HG03342 (cell line): ENCODE results near the gene LRRC26.

Experiments used
- ATAC-seq: cut with Tn5 transposase; IDR thresholded peaks from one replicate; pipeline ENCODE4 v1.9.1; 2021; ENCODE audit warnings: mild to moderate bottlenecking, moderate library complexity; ENCODE audit not compliant: unreplicated experiment

LRRC26 gene

DNA sequence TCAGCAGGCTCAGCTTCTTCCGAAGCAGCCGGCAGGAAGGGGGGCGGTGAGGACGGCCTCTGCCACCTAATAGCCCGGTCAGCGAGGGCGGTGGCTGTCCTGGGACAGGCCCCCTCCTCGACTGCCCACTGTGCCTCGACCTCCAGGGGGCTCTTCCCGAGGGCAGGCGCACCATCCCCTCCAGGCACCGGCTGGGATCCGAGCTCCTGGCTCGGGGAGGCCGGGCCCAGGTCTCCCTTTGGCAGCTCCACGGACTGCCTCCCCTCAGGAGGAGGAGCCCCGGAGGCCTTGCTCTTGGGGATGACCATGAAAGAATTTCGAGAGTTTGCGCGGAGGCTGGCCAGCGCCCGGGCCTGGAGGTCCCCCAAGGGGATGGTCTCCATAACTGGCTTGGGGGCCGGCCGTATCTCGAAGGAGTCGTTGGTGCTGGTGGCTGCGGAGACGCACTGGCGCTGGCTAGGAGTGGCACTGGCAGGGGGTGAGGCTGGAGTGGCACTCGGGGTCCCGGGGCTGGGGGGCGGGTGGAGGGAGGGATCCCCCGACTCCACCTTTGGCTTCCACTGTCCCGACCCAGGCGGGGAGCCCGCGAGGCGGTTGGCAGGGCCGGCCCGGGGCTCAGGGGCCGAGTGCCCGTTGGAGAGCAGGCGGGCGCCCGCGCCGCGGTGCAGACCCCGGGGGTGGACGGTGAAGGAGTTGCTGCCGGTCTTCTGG, 29.7 kb upstream of the LRRC26 start:
- no peak for ATAC-seq

DNA sequence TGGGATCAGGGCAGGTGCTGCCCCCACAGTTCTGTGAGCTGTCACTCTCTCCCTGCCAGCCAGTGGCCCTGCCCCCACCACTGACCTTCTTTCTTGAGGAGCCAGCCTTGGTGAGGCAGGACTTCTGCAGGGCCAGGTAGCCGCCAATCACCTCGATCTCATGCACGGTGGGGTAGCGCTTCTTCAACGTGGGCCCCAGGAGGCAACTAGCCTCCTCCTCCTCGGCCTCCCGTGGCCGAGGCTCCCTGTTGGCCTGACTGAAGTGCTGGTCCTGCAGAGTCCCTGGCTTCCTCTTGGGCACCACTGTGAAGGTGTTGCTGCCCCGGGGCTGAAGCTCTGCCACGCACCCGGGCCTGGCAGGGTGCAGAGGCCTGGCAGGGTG, 29.0 kb upstream of the LRRC26 start:
- ATAC-seq, result no peak

GRCh38 chr9:137198051-137198901, 28.4 kb upstream of the LRRC26 start:
- no peak for ATAC-seq

- ATAC-seq, result no peak
These were observed 25.8 kb upstream of the LRRC26 start for GRCh38 chr9:137195525-137196220.

GRCh38 chr9:137194909-137195308, 25.1 kb upstream of the LRRC26 start:
- no peak for ATAC-seq

GRCh38 chr9:137194388-137194787, 24.5 kb upstream of the LRRC26 start:
- no peak for ATAC-seq

GRCh38 chr9:137193771-137194170, 23.9 kb upstream of the LRRC26 start:
- no peak for ATAC-seq

GRCh38 chr9:137192859-137193258, 23.0 kb upstream of the LRRC26 start:
- ATAC-seq, result no peak

- no peak for ATAC-seq
These were observed 22.6 kb upstream of the LRRC26 start for GRCh38 chr9:137192448-137192780.

GRCh38 chr9:137191691-137192447, 22.0 kb upstream of the LRRC26 start:
- ATAC-seq, result no peak

GRCh38 chr9:137191245-137191644, 21.4 kb upstream of the LRRC26 start:
- ATAC-seq, result no peak

DNA sequence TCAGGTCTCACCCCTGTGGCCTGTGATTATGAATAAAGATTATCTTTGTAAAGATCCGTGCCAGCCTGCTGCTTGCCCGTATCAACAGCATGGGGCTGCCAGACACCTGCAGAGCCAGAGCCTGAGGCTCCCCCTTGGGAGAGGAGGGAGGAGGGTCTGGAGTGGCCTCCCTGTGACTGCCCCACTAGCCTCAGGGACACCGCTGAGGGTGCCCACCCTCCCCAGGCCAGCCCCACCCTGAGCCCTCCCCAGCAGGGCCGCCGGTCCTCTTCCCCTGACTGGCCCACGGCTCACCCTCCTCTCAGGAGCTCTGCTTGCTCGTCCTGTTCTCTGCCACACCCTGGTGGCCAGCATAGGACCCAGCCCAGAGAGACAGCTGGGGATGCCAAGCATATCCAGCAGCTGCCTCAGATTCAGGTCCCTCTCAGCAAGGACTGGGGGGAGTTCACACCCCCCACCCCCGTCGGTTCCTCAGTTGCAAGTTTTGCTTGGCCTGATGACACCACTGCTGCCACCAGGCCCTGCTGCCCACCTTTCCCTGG, 20.5 kb upstream of the LRRC26 start:
- ATAC-seq, result no peak

DNA sequence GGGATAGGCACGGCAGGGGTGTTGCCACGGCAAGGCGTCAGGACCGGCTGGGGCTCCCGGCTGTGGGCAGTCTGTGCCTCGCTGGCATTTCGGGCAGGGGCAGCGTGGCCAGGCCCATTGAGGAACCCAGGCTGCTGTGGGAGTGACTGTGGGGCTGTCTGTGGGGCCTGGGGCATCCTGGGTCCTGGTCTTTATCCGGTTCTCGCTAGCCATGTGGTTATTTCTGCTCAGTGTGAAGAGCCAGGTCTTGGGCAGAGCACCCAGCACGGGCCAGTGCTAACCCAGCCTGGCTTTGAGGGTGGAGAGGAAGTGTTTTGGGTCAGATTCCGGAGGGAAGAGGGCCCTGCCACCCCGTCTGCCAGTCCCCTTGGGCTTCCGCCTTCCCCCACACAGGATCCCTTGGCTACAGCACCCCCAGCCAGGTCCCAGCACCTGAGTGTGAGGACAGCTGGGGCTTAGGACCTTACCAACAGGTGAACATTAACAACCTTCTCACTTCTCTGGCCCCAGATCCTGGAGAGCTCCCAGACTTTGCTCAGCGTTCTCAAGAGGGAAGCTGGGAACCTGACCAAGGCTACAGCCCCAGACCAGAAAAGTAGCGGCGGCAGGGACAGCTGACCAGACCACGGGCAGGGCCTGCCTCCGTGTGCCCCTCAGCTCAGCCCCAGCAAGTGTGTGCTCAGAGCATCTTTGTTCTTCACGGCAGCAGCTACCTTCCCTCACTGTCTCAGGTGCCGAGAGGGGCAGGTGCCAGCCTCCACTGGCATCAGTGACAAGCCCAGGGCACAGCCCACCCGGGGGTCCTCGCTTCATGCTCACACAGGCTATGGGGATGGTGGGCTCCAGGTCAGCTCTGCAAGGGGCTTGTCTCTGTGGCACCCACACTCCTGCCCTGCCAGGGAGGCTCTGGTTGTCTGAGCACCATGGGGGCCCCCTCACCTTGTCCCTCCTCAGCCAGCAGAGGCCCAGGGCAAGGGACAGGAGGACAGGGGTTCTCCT, 19.7 kb upstream of the LRRC26 start:
- ATAC-seq, result no peak

DNA sequence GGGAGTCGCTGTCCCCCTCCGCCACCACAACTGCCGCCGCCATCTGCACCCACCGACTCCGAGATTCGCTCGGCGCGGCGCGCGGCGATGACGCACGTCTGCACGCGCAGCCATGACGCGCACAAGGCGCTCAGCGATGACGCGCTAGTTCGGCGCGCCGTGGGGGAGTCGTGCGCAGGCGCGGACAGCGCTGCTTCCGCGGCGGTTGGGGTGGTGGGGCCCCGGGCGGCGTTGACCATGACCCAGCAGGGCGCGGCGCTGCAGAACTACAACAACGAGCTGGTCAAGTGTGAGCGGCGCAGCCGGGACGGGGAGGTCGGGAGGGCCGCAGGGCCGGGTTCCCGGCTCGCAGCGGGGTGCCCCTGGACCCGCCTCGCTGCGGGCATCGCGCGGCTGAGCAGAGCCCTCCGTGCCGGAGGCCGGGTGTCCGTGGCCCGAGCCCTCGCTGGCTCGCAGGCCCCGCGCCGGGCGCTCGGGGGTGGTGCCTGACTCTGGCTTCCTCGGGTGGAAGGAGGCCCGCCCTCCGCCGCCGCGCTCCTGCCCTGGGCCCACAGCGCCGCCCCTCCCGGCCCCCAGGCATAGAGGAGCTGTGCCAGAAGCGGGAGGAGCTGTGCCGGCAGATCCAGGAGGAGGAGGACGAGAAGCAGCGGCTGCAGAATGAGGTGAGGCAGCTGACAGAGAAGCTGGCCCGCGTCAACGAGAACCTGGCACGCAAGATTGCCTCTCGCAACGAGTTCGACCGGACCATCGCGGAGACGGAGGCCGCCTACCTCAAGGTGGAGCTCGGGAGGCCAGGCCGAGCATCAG, 18.8 kb upstream of the LRRC26 start, which contains the start of the genes ANAPC2 and SSNA1:
Gene ANAPC2, minus strand, starts transcription at position 71 of the 807 bp plus-strand sequence. Its CDS starts 28 bp downstream, at position 43.
Gene SSNA1, plus strand, starts transcription at position 187 of the 807 bp plus-strand sequence. Its CDS starts 51 bp downstream, at position 238.
- ATAC-seq, result peak; percentile 78

DNA sequence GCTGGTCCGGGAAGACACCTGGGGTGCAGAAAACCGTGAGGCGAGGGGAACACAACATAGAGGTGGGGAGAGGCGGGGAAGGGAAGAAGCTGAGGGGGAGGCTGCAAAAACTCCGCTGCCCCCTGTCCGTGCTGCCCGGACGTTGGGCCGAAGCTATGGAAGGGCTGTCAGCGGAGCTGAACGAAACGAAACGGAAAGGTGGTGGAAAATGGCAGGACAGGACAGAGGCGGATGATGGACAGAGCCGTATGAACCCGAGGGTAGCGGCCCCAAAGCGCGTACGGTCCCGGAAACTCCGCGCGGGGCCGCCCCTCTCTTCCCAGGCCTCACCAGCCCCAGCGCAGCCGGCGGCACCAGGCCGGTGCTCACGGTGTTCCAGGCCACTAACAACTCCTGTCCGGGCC, 18.2 kb upstream of the LRRC26 start:
- no peak for ATAC-seq

DNA sequence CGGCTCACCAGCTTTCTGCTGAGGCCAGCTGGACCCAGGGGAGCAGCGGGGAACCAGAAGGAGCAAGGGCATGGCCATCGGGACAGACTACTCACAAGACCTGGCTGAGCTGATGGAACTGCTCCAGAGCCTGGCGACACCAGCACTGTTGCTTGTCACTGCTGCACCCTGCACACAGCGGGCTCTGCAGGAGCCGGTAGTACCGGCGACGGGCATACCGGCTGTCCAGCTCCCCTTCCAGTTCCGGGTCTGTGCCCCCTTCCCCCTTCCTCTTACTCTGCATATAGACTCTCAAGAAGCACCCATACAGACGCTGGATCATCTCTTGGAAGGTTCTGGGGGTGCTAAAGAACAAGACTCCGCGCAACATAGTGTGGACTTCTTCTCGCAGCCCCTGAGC, 17.5 kb upstream of the LRRC26 start:
- no peak for ATAC-seq

DNA sequence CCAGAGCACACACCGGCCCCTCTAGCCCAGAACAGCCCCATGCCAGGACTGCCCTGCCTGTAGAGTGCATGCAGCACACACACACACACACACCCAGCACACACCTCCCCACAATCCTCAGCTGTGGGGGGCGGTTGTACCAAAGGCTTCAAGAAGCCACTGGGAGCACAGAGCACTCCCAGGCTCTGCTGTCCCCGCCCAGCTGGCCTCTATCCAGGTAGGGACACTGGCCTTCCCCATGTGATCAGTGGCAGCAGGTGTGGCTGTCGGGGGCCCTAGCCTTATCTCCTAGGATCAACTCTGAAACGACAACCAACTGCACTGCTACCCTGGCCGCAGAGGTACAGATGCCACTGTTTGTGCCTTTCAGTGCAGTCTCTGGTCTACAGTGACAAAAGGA, 16.5 kb upstream of the LRRC26 start:
- ATAC-seq, result no peak

- no peak for ATAC-seq
These were observed 16.1 kb upstream of the LRRC26 start for GRCh38 chr9:137185921-137186320.
